H1 (cell line): ENCODE data around the gene TAX1BP1.

Experiments
- ASH2L ChIP-seq: fragments of 200-600, 300-600 bp; sonication (generic); IDR thresholded peaks from one replicate; pipeline ENCODE4 v1.7.1; 2017; ENCODE audit warnings: low read length
- CTCF ChIP-seq, 3 experiments: IDR thresholded peaks; 1 replicate in 2 of 3; 2 replicates in 1 of 3; pipeline versions ENCODE4 v1.5.1 to v1.6.1; 2011; ENCODE audit warnings: low read length in 3 of 3, mild to moderate bottlenecking in 3 of 3, inconsistent platforms in 2 of 3, low read depth in 1 of 3, moderate library complexity in 1 of 3; ENCODE audit not compliant: insufficient read depth in 1 of 3; ENCODE audit errors: control extremely low read depth in 1 of 3
- RAD21 ChIP-seq, 2 experiments: IDR thresholded peaks in 1 of 2; conservative IDR thresholded peaks in 1 of 2; 2 replicates each; pipeline ENCODE4 v1.6.1; 2011; ENCODE audit warnings: low read depth in 2 of 2, low read length in 2 of 2, improper control_type of control experiment in 1 of 2, inconsistent platforms in 1 of 2, mild to moderate bottlenecking in 1 of 2, moderate library complexity in 1 of 2

- no peak for TF ChIP-seq ASH2L
- TF ChIP-seq RAD21 (IDR thresholded peaks at IDR 0.05 in 1 of 2, conservative IDR thresholded peaks at IDR 0.05 in 1 of 2; ENCODE audit: low read depth in 2 of 2, low read length in 2 of 2) = no peak
- no peak for TF ChIP-seq CTCF (IDR thresholded peaks at IDR 0.05; ENCODE audit: control extremely low read depth in 1 of 3, insufficient read depth in 1 of 3, low read depth in 1 of 3, low read length in 3 of 3)
Measured at GRCh38 chr7:27699751-27700150, 40.2 kb upstream of the TAX1BP1 start.
